ENCODE measurements around the gene MUC3A.
"Not testable (repeated sequence)": the region's sequence is repeated elsewhere in the genome, so short reads cannot be mapped to it uniquely, and the experiment has no call there.

MUC3A gene

GRCh38 chr7:100974021-100974420 is 24.7 kb downstream of the MUC3A start:
- DNase-seq (ENCODE audit: low read depth in 2 of 2), result no peak

GRCh38 chr7:100975371-100975821 is 26.1 kb downstream of the MUC3A start:
- no peak for DNase-seq (ENCODE audit: low read depth in 2 of 2)

- no peak for DNase-seq (ENCODE audit: low read depth in 2 of 2)
These were observed 29.0 kb downstream of the MUC3A start for GRCh38 chr7:100978300-100978699.

GRCh38 chr7:100983451-100984187 is 34.3 kb downstream of the MUC3A start:
- no peak for DNase-seq (ENCODE audit: low read depth in 2 of 2)

GRCh38 chr7:100984241-100984918 is 35.0 kb downstream of the MUC3A start:
- not testable (repeated sequence) for DNase-seq (ENCODE audit: low read depth in 2 of 2)

- DNase-seq (ENCODE audit: low read depth in 2 of 2), result not testable (repeated sequence)
These were observed 35.9 kb downstream of the MUC3A start for GRCh38 chr7:100985033-100985797.

- no peak for DNase-seq (ENCODE audit: low read depth in 2 of 2)
These were observed 42.3 kb downstream of the MUC3A start for GRCh38 chr7:100991631-100992030.

- DNase-seq (ENCODE audit: low read depth in 2 of 2), result not testable (repeated sequence)
These were observed 42.9 kb downstream of the MUC3A start for GRCh38 chr7:100992280-100992679.

GRCh38 chr7:100994671-100995070 is 45.3 kb downstream of the MUC3A start:
- DNase-seq (ENCODE audit: low read depth in 2 of 2), result not testable (repeated sequence)

GRCh38 chr7:100998530-100998929 is 49.2 kb downstream of the MUC3A start:
- not testable (repeated sequence) for DNase-seq (ENCODE audit: low read depth in 2 of 2)

- DNase-seq (ENCODE audit: low read depth in 2 of 2), result not testable (repeated sequence)
These were observed 50.0 kb downstream of the MUC3A start for GRCh38 chr7:100999334-100999733.

GRCh38 chr7:101000025-101000424 is 50.7 kb downstream of the MUC3A start:
- DNase-seq (ENCODE audit: low read depth in 2 of 2), result not testable (repeated sequence)

- DNase-seq (ENCODE audit: low read depth in 2 of 2), result not testable (repeated sequence)
These were observed 53.0 kb downstream of the MUC3A start for GRCh38 chr7:101002333-101002732.

- not testable (repeated sequence) for DNase-seq (ENCODE audit: low read depth in 2 of 2)
These were observed 58.0 kb downstream of the MUC3A start for GRCh38 chr7:101007361-101007760.

GRCh38 chr7:101009629-101010028 is 60.3 kb downstream of the MUC3A start:
- DNase-seq (ENCODE audit: low read depth in 2 of 2), result no peak

- DNase-seq (ENCODE audit: low read depth in 2 of 2), result no peak
These were observed 63.6 kb downstream of the MUC3A start for GRCh38 chr7:101012931-101013330.

GRCh38 chr7:101015626-101016025 is 66.3 kb downstream of the MUC3A start:
- no peak for DNase-seq (ENCODE audit: low read depth in 2 of 2)

GRCh38 chr7:101017064-101017777 is 67.9 kb downstream of the MUC3A start:
- DNase-seq (ENCODE audit: low read depth in 2 of 2), result peak; percentile 53

Data from stimulated activated CD4-positive, alpha-beta T cell treated with anti-CD3 and anti-CD28 coated beads, Interleukin-15, amount 100 ng/mL, for 48 hours (primary cell).